Measurements from ENCODE around the gene RYR2. TPM values are rescaled to one million over a fixed set of nuclear protein-coding genes. Genes with fewer than 3 reads are reported as not detected.

RYR2 gene
- total and polyA plus RNA-seq, 9 of the 15 experiments (the other 6 are each of a cell fraction or from before 2014, with no cell fraction given): 0.03 to 0.42 (median 0.14) TPM

DNA sequence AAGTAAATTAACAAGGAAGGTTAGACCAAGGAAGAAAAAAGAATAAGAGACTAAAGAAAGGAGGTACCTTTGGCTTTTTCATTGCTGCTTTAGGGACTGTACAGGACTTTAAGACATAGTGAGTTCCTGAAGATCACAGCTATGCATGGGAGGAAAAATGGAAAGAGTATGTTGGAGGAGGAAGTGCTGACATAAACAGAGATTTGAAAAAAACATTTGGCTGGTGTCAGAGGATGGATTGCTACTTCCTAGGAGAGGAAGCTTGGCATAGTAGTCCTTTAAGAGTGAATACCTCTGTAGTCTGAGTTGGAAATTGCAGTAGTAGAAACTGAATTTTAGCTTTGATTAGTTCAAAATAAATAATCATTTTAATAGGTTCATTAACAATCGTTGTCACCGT is 398.4 kb downstream of the RYR2 start (continued):
- TF ChIP-seq, protein P1, sequence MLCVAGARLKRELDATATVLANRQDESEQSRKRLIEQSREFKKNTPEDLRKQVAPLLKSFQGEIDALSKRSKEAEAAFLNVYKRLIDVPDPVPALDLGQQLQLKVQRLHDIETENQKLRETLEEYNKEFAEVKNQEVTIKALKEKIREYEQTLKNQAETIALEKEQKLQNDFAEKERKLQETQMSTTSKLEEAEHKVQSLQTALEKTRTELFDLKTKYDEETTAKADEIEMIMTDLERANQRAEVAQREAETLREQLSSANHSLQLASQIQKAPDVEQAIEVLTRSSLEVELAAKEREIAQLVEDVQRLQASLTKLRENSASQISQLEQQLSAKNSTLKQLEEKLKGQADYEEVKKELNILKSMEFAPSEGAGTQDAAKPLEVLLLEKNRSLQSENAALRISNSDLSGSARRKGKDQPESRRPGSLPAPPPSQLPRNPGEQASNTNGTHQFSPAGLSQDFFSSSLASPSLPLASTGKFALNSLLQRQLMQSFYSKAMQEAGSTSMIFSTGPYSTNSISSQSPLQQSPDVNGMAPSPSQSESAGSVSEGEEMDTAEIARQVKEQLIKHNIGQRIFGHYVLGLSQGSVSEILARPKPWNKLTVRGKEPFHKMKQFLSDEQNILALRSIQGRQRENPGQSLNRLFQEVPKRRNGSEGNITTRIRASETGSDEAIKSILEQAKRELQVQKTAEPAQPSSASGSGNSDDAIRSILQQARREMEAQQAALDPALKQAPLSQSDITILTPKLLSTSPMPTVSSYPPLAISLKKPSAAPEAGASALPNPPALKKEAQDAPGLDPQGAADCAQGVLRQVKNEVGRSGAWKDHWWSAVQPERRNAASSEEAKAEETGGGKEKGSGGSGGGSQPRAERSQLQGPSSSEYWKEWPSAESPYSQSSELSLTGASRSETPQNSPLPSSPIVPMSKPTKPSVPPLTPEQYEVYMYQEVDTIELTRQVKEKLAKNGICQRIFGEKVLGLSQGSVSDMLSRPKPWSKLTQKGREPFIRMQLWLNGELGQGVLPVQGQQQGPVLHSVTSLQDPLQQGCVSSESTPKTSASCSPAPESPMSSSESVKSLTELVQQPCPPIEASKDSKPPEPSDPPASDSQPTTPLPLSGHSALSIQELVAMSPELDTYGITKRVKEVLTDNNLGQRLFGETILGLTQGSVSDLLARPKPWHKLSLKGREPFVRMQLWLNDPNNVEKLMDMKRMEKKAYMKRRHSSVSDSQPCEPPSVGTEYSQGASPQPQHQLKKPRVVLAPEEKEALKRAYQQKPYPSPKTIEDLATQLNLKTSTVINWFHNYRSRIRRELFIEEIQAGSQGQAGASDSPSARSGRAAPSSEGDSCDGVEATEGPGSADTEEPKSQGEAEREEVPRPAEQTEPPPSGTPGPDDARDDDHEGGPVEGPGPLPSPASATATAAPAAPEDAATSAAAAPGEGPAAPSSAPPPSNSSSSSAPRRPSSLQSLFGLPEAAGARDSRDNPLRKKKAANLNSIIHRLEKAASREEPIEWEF (CRISPR knock-in tag; IDR thresholded peaks at IDR 0.05): no peak

DNA sequence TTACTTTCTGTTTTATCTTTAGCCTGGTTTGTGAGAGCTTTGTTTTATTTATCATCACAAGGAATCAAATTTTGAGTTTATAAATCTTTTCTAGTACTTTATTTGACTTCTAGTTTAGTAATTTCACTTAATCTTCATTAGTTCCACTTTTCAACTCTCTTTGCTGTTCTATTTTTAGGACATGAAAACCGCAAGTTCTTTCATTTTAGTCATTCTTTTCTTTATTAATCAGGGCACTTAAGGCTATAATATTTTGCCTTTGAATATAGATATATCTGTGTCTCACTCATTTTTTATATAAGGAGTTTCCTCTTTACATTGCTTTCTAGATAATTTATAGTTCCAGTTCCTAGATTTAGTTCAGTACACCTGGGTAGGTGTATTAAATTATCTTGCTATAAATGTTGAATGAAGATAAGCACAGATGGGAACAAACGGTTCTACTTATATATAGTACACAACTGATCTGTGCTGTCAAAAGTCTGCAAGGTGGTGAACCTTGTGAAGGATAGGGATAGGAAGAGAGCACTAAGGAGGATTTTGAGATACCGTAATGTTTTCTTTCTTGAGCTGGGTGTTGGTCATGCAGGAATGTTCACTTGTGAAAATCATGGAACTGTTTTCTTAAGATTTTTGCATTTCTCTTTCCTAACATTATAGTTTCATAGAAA is 402.3 kb downstream of the RYR2 start:
- Histone ChIP-seq H3K9me3 (replicated peaks; ENCODE audit: control insufficient read depth, insufficient read depth, low read depth, low read length) (no peaks in the 10 kb centered on the region; the same call in 1 of the 2 replicates), H3K9me1 (ENCODE audit: control insufficient read depth, insufficient read depth, low read length) (no peaks in the 10 kb centered on the region), H4K20me1 (replicated peaks; ENCODE audit: control insufficient read depth, insufficient read depth, low read length) (no peaks in the 10 kb centered on the region), H3K4me2 (ENCODE audit: insufficient read depth, low read length) (no peak overlapping the region), H3K27ac (ENCODE audit: extremely low read depth, low read depth, low read length) (no peak overlapping the region), H2AFZ (ENCODE audit: low read depth, low read length) (no peak overlapping the region), H3K9ac (ENCODE audit: insufficient read depth in 1 of 2, low read depth in 2 of 2, low read length in 2 of 2) (no peak overlapping the region), H3K36me3 (ENCODE audit: control insufficient read depth, insufficient read depth, low read length) (no peaks in the 10 kb centered on the region), H3K4me1 (replicated peaks in 1 of 2; ENCODE audit: control insufficient read depth in 2 of 2, insufficient read depth in 2 of 2, low read length in 2 of 2) (no peaks in the 10 kb centered on the region), H3K27me3 (ENCODE audit: control insufficient read depth in 2 of 2, insufficient read depth in 2 of 2, low read length in 2 of 2) (no peaks in the 10 kb centered on the region), H3K4me3 (no peak overlapping the region), H3K79me2 (ENCODE audit: control insufficient read depth, insufficient read depth, low read length) (no peaks in the 10 kb centered on the region)
- intact Hi-C loops (cut with micrococcal nuclease) (no loop called here), in situ Hi-C loops (cut with MboI) (no loop called here)
- POLR2A ChIA-PET: no interaction called here
- DNase-seq (ENCODE audit: extremely low read depth in 1 of 4, low spot score in 3 of 4) (no peak), FAIRE-seq (no peak), ATAC-seq (no peak)
- CTCF ChIA-PET (ENCODE audit: low intra/inter-chr PET ratio): no interaction called here
- no TSS peak for BruUV-seq (replicated peaks)
- 4% methylated on average over 3 of the region's 3 CpGs for WGBS (ENCODE audit: insufficient coverage, low coverage, missing lambda C conversion rate)
- no peak for TF ChIP-seq XRCC5 (IDR thresholded peaks at IDR 0.05; ENCODE audit: low read depth, low read length)
- TF ChIP-seq, protein P2, sequence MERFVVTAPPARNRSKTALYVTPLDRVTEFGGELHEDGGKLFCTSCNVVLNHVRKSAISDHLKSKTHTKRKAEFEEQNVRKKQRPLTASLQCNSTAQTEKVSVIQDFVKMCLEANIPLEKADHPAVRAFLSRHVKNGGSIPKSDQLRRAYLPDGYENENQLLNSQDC (CRISPR knock-in tag; IDR thresholded peaks at IDR 0.05): no peak
- TF ChIP-seq ZNF57 (CRISPR knock-in tag; IDR thresholded peaks at IDR 0.05): no peak
- TF ChIP-seq SAP30 (IDR thresholded peaks at IDR 0.05; ENCODE audit: borderline replicate concordance, insufficient read depth, low read depth, low read length, poor library complexity, severe bottlenecking): no peak
- TF ChIP-seq ATF1 (CRISPR knock-in tag; IDR thresholded peaks at IDR 0.05): no peak
- no peak for TF ChIP-seq ATF1 (tag; IDR thresholded peaks at IDR 0.05)
- TF ChIP-seq, protein P3, sequence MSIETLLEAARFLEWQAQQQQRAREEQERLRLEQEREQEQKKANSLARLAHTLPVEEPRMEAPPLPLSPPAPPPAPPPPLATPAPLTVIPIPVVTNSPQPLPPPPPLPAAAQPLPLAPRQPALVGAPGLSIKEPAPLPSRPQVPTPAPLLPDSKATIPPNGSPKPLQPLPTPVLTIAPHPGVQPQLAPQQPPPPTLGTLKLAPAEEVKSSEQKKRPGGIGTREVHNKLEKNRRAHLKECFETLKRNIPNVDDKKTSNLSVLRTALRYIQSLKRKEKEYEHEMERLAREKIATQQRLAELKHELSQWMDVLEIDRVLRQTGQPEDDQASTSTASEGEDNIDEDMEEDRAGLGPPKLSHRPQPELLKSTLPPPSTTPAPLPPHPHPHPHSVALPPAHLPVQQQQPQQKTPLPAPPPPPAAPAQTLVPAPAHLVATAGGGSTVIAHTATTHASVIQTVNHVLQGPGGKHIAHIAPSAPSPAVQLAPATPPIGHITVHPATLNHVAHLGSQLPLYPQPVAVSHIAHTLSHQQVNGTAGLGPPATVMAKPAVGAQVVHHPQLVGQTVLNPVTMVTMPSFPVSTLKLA (conservative IDR thresholded peaks at IDR 0.05): no peak
- no peak for TF ChIP-seq RAD51 (IDR thresholded peaks at IDR 0.05; ENCODE audit: borderline replicate concordance, low read depth)
- TF ChIP-seq SRSF7 (optimal IDR thresholded peaks at IDR 0.05; ENCODE audit: low read depth, low read length): no peak
- no peak for TF ChIP-seq FOXP1 (CRISPR knock-in tag; IDR thresholded peaks at IDR 0.05)
- no peak for TF ChIP-seq TRIM28 (IDR thresholded peaks at IDR 0.05)
- TF ChIP-seq ZNF668 (CRISPR knock-in tag; IDR thresholded peaks at IDR 0.05): no peak
- no peak for TF ChIP-seq CBX5 (IDR thresholded peaks at IDR 0.05; ENCODE audit: borderline replicate concordance, low read depth)
- TF ChIP-seq ZC3H11A (IDR thresholded peaks at IDR 0.05; ENCODE audit: low read depth, low read length): no peak
